OCI-LY1 (cell line): ENCODE results near the gene STK24.

ENCODE experiments used
- H2AFZ ChIP-seq: fragments of 200-600 bp; sonication (generic), shearing (Covaris generic); 2 replicates; pipeline ENCODE4 v1.6.0; 2014; ENCODE audit warnings: antibody characterized with exemption, mild to moderate bottlenecking, low read length
- H3F3A ChIP-seq: fragments of 200-600 bp; sonication (generic), shearing (Covaris generic); 2 replicates; pipeline ENCODE4 v1.6.0; 2014; ENCODE audit warnings: mild to moderate bottlenecking, antibody characterized with exemption, low read length, moderate library complexity; ENCODE audit not compliant: insufficient read depth
- H3K27ac ChIP-seq: fragments of 200-600 bp; sonication (generic); 2 replicates; pipeline ENCODE4 v1.5.1; 2014; ENCODE audit warnings: low read length, mixed run types, mild to moderate bottlenecking, low read depth; ENCODE audit not compliant: poor library complexity, severe bottlenecking
- H3K27me3 ChIP-seq: fragments of 200-600 bp; sonication (generic); 2 replicates; pipeline ENCODE4 v1.6.0; 2014; ENCODE audit warnings: antibody characterized with exemption, mild to moderate bottlenecking, low read length, moderate library complexity; ENCODE audit not compliant: insufficient read depth
- H3K36me3 ChIP-seq: fragments of 200-600 bp; sonication (generic); 2 replicates; pipeline ENCODE4 v1.6.1; 2014; ENCODE audit warnings: mild to moderate bottlenecking, antibody characterized with exemption, low read length, moderate library complexity, mixed read lengths; ENCODE audit not compliant: insufficient read depth
- H3K4me1 ChIP-seq: fragments of 200-600 bp; sonication (generic); 2 replicates; pipeline ENCODE4 v1.5.1; 2014; ENCODE audit warnings: mild to moderate bottlenecking, low read length, moderate library complexity; ENCODE audit not compliant: insufficient read depth, severe bottlenecking
- H3K4me2 ChIP-seq: fragments of 200-600 bp; sonication (generic), shearing (Covaris generic); 2 replicates; pipeline ENCODE4 v1.6.1; 2014; ENCODE audit warnings: low read length
- H3K4me3 ChIP-seq: fragments of 200-600 bp; sonication (generic); 2 replicates; pipeline ENCODE4 v1.5.1; 2014; ENCODE audit warnings: low read length, low read depth, mild to moderate bottlenecking, mixed read lengths; ENCODE audit not compliant: poor library complexity, severe bottlenecking
- H3K79me2 ChIP-seq: fragments of 200-600 bp; shearing (Covaris generic); 2 replicates; pipeline ENCODE4 v1.6.1; 2016; ENCODE audit warnings: mixed run types, low read length, mixed read lengths; ENCODE audit not compliant: insufficient read depth
- H3K9ac ChIP-seq: fragments of 200-600 bp; sonication (generic), shearing (Covaris generic); 2 replicates; pipeline ENCODE4 v1.6.1; 2014; ENCODE audit warnings: mild to moderate bottlenecking, low read length, mixed read lengths
- H3K9me2 ChIP-seq: fragments of 200-600 bp; sonication (generic), shearing (Covaris generic); 2 replicates; pipeline ENCODE4 v1.6.1; 2014; ENCODE audit warnings: low read depth, mild to moderate bottlenecking, low read length, mixed read lengths
- H3K9me3 ChIP-seq: fragments of 200-600 bp; shearing (Covaris generic); 2 replicates; pipeline ENCODE4 v1.6.1; 2014; ENCODE audit warnings: low read length, mixed read lengths
- H4K20me1 ChIP-seq: fragments of 200-600 bp; sonication (generic), shearing (Covaris generic); 2 replicates; pipeline ENCODE4 v1.6.0; 2016; ENCODE audit warnings: mild to moderate bottlenecking, low read length; ENCODE audit not compliant: insufficient read depth
- EZH2 ChIP-seq: fragments of 200-600 bp; sonication (generic), shearing (Covaris generic); IDR thresholded peaks from 2 replicates; pipeline ENCODE4 v1.8.0; 2017; ENCODE audit warnings: borderline replicate concordance, mixed run types, mild to moderate bottlenecking, antibody characterized with exemption, low read length, moderate library complexity, mixed read lengths
- TF ChIP-seq, protein P1 (sequence below): fragments of 200-600 bp; sonication (generic), shearing (Covaris generic); IDR thresholded peaks from 2 replicates; pipeline ENCODE4 v1.5.1; 2017; ENCODE audit warnings: mild to moderate bottlenecking, antibody characterized with exemption, low read length, moderate library complexity, mixed read lengths

The STK24 gene

DNA sequence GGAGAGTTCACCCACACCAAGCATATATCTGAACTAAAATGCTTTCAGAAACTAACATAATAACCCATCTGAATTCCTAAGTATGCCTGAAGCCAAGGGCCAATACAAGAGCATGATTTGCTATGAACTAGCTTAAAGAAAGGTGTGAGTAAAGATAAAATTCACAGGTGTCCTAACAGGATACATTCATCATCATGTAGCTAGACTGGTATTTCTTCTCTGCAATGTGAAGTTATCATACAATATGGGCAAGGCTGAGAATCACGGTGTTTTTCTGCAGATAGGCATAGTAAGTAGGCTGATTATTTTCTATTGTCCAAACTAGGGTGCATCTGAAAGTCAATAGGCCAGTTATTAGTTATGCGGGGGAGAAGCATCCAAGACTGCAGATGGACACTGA is 63.1 kb downstream of the STK24 start:
- Histone ChIP-seq H3F3A (no peaks in the 10 kb centered on the region), H3K4me1 (peaks cover 23% of the 10 kb centered on the region), H3K79me2 (peaks cover 10% of the 10 kb centered on the region), H3K36me3 (peaks cover 34% of the 10 kb centered on the region), H3K9ac (no peak overlapping the region), H3K27ac (no peak overlapping the region), H3K4me3 (no peak overlapping the region), H3K9me3 (no peaks in the 10 kb centered on the region), H4K20me1 (no peaks in the 10 kb centered on the region), H3K27me3 (no peaks in the 10 kb centered on the region), H2AFZ (no peak overlapping the region), H3K4me2 (no peak overlapping the region), H3K9me2 (no peaks in the 10 kb centered on the region)
- TF ChIP-seq EZH2: no peak
- TF ChIP-seq, protein P1, sequence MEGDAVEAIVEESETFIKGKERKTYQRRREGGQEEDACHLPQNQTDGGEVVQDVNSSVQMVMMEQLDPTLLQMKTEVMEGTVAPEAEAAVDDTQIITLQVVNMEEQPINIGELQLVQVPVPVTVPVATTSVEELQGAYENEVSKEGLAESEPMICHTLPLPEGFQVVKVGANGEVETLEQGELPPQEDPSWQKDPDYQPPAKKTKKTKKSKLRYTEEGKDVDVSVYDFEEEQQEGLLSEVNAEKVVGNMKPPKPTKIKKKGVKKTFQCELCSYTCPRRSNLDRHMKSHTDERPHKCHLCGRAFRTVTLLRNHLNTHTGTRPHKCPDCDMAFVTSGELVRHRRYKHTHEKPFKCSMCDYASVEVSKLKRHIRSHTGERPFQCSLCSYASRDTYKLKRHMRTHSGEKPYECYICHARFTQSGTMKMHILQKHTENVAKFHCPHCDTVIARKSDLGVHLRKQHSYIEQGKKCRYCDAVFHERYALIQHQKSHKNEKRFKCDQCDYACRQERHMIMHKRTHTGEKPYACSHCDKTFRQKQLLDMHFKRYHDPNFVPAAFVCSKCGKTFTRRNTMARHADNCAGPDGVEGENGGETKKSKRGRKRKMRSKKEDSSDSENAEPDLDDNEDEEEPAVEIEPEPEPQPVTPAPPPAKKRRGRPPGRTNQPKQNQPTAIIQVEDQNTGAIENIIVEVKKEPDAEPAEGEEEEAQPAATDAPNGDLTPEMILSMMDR: no peak

DNA sequence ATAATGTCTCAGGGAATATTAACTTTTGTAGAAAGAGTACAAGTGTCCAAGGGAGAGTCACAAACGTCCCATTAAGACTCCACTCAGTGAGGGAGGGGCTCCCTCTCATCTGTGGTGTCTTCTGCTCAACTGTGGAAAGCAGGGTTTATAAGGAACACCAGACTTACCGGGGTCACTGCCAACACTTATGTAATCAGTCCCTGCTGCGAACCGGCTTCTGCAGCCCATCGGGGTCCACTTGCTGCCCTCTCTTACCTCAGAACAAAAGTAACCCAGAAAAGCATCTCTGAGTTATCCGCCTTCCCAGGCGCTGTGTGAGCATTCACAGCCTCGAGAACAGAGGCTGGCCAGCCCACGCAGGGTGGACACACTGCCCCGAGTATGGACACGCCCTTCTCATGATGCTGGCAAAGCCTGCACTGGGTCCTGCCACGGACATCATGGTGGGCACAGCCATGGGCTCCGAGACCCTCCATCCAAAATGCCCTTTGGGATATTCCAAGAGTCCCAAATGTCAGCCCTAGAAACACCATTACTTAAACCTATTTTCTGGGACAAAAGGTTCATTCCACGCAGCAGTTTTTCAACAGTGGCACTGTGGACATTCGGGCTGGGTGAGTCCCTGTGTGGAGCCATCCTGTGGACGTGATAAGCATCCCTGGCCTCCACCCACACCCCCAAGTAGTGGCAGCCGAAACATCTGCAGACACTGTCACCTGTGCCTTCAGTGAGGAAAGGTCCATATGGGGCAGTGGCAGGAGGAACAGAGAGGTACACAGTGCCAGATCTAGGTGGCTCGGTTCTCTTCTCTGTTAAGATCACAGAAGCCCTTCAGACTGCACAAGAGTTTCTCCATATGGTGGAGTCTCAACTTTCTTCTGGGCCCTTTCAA is 63.9 kb downstream of the STK24 start:
- peaks cover 23% of the 10 kb centered on the region for H3K4me1 ChIP-seq
- no peaks in the 10 kb centered on the region for H3K27me3 ChIP-seq
- no peak overlapping the region for H3K27ac ChIP-seq
- TF ChIP-seq EZH2: no peak
- TF ChIP-seq, protein P1: no peak
- H3K9ac ChIP-seq: no peak overlapping the region
- no peaks in the 10 kb centered on the region for H3F3A ChIP-seq
- H3K9me2 ChIP-seq: no peaks in the 10 kb centered on the region
- H3K9me3 ChIP-seq: no peaks in the 10 kb centered on the region
- no peak overlapping the region for H3K4me2 ChIP-seq
- no peak overlapping the region for H3K4me3 ChIP-seq
- H3K36me3 ChIP-seq: peaks cover 26% of the 10 kb centered on the region
- H4K20me1 ChIP-seq: no peaks in the 10 kb centered on the region
- H3K79me2 ChIP-seq: peaks cover 19% of the 10 kb centered on the region
- no peak overlapping the region for H2AFZ ChIP-seq

DNA sequence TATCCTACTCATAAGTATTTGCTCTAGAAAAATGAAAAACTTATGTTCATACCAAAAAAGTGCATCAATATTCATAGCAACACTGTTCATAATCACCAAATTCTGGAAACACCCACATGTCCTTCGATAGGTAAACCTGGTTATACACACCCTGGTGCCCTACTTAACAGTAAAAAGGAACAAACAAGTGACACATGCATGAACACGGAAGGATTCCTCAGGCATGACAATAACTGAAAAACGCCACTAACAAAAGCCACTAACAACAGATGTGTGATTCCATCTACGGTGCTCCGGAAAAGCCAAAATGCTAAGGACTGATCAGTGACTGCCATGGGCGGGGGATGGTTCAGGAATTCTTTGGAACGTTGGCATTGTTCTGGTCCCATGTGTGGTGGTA is 65.5 kb downstream of the STK24 start:
- H4K20me1 ChIP-seq: no peaks in the 10 kb centered on the region
- H3K9me3 ChIP-seq: no peaks in the 10 kb centered on the region
- H3K9me2 ChIP-seq: no peaks in the 10 kb centered on the region
- H3K79me2 ChIP-seq: peaks cover 29% of the 10 kb centered on the region
- no peak overlapping the region for H3K27ac ChIP-seq
- no peak overlapping the region for H3K4me3 ChIP-seq
- peaks cover 18% of the 10 kb centered on the region for H3K36me3 ChIP-seq
- H3K9ac ChIP-seq: no peak overlapping the region
- no peaks in the 10 kb centered on the region for H3F3A ChIP-seq
- H3K27me3 ChIP-seq: no peaks in the 10 kb centered on the region
- H3K4me1 ChIP-seq: peaks cover 23% of the 10 kb centered on the region
- H2AFZ ChIP-seq: no peak overlapping the region
- no peak overlapping the region for H3K4me2 ChIP-seq
- TF ChIP-seq, protein P1: no peak
- no peak for TF ChIP-seq EZH2
